MCF 10A (cell line): ENCODE results near the gene MOSMO. TPM values are rescaled to one million over a fixed set of nuclear protein-coding genes. Genes with fewer than 3 reads are reported as not detected.

Experiments used
- BruUV-seq: library from RNA; stranded (reverse); fragments of 400-500 nt; replicated peaks from 2 replicates; lab custom pipeline; 2021; lab: Mats Ljungman, UMichigan
- CTCF ChIA-PET: fragments of 300-600 bp; sonication (Branson Sonifier 250); formaldehyde crosslinking; extraction: SDS; loops from one replicate; lab custom pipeline; 2021; ENCODE audit warnings: antibody characterized with exemption, inconsistent platforms; lab: Yijun Ruan, JAX
- POLR2A ChIA-PET: fragments of 300-600, 350-650 bp; sonication (Branson Sonifier 250); formaldehyde crosslinking; extraction: SDS; loops from one replicate; lab custom pipeline; 2020; ENCODE audit warnings: antibody characterized with exemption, inconsistent platforms; lab: Yijun Ruan, JAX
- DNase-seq: peaks from one replicate; pipeline ENCODE4 v3.0.0-alpha.2; 2018; ENCODE audit not compliant: unreplicated experiment
- H3K27ac Mint-ChIP-seq: one replicate; pipeline ENCODE4 v1.8.0; 2022; ENCODE audit warnings: mild to moderate bottlenecking, low read depth, mixed read lengths; ENCODE audit not compliant: unreplicated experiment
- H3K27me3 Mint-ChIP-seq: one replicate; pipeline ENCODE4 v1.8.0; 2022; ENCODE audit warnings: mixed read lengths; ENCODE audit not compliant: insufficient read depth, unreplicated experiment
- H3K36me3 Mint-ChIP-seq: one replicate; pipeline ENCODE4 v1.8.0; 2022; ENCODE audit warnings: mild to moderate bottlenecking, moderate library complexity, mixed read lengths; ENCODE audit not compliant: insufficient read depth, unreplicated experiment
- H3K4me1 Mint-ChIP-seq: one replicate; pipeline ENCODE4 v1.8.0; 2022; ENCODE audit warnings: mixed read lengths; ENCODE audit not compliant: insufficient read depth, unreplicated experiment
- H3K4me3 Mint-ChIP-seq: one replicate; pipeline ENCODE4 v1.8.0; 2022; ENCODE audit warnings: mild to moderate bottlenecking, moderate library complexity, mixed read lengths; ENCODE audit not compliant: unreplicated experiment
- H3K9me3 Mint-ChIP-seq: one replicate; pipeline ENCODE4 v1.8.0; 2022; ENCODE audit warnings: mixed read lengths; ENCODE audit not compliant: unreplicated experiment
- intact Hi-C: fragments of 100-400 bp; cut with micrococcal nuclease; formaldehyde crosslinking; loops from 2 replicates; pipeline ENCODE4 v1.14.1; 2022
- total RNA-seq: library from RNA; stranded (reverse); gene quantifications from 2 replicates; pipeline ENCODE4 v1.2.3, GENCODE V29; 2022
- TF ChIP-seq, protein P1 (sequence below): fragments of 200-600 bp; IDR thresholded peaks from one replicate; pipeline ENCODE4 v1.8.0; 2022; ENCODE audit warnings: antibody characterized with exemption, mild to moderate bottlenecking; ENCODE audit not compliant: unreplicated experiment

Gene MOSMO
- total RNA-seq, 1 experiment from 2014 or later = 16.4 TPM

GRCh38 chr16:22089910-22090309, 82.0 kb downstream of the MOSMO start:
- Mint-ChIP-seq H3K27me3 (no peaks in the 10 kb centered on the region), H3K4me1 (no peaks in the 10 kb centered on the region), H3K27ac (no peak overlapping the region), H3K36me3 (peaks cover 10% of the 10 kb centered on the region), H3K4me3 (no peak overlapping the region), H3K9me3 (no peaks in the 10 kb centered on the region)
- CTCF ChIA-PET = interaction anchor here (0.7 to 3.9 kb wide), 10 partner anchors 9 to 211 kb away, joined by 3 to 47 read pairs (median 4); partner anchors contain the start of gene PDZD9
- TF ChIP-seq, protein P1, sequence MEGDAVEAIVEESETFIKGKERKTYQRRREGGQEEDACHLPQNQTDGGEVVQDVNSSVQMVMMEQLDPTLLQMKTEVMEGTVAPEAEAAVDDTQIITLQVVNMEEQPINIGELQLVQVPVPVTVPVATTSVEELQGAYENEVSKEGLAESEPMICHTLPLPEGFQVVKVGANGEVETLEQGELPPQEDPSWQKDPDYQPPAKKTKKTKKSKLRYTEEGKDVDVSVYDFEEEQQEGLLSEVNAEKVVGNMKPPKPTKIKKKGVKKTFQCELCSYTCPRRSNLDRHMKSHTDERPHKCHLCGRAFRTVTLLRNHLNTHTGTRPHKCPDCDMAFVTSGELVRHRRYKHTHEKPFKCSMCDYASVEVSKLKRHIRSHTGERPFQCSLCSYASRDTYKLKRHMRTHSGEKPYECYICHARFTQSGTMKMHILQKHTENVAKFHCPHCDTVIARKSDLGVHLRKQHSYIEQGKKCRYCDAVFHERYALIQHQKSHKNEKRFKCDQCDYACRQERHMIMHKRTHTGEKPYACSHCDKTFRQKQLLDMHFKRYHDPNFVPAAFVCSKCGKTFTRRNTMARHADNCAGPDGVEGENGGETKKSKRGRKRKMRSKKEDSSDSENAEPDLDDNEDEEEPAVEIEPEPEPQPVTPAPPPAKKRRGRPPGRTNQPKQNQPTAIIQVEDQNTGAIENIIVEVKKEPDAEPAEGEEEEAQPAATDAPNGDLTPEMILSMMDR = no peak
- BruUV-seq = no TSS peak
- intact Hi-C loops = no loop called here
- POLR2A ChIA-PET = no interaction called here
- DNase-seq = no peak

- intact Hi-C loops = no loop called here
- H3K27me3 Mint-ChIP-seq = no peaks in the 10 kb centered on the region
- BruUV-seq = no TSS peak
These were observed 83.8 kb downstream of the MOSMO start for GRCh38 chr16:22091721-22092120.

GRCh38 chr16:22092143-22092933, 84.4 kb downstream of the MOSMO start, which contains the start of gene VWA3A:
TSS of gene VWA3A (plus strand) at chr16:22092541. CDS start at chr16:22092638, 97 bp downstream.
- Mint-ChIP-seq H3K27me3 (peaks cover 5% of the 10 kb centered on the region), H3K9me3 (no peaks in the 10 kb centered on the region), H3K27ac (no peak within 1 kb of the TSS), H3K36me3 (no peaks in the 10 kb centered on the region), H3K4me3 (no peak within 1 kb of the TSS), H3K4me1 (no peaks in the 10 kb centered on the region)
- intact Hi-C loops = no loop called here
- no TSS peak for BruUV-seq
- TF ChIP-seq, protein P1 = no peak
- no peak for DNase-seq
- POLR2A ChIA-PET = interaction anchor here (0.9 kb wide), 1 partner anchor 14 kb away, joined by 4 read pairs; no protein-coding TSS in a partner anchor
- CTCF ChIA-PET = interaction anchor here (0.8 to 1.1 kb wide), 3 partner anchors 14 to 96 kb away, joined by 3 to 4 read pairs (median 4); no protein-coding TSS in a partner anchor

More at GRCh38 chr16:22091721-22092120, 83.8 kb downstream of the MOSMO start:
- Mint-ChIP-seq H3K9me3 (no peaks in the 10 kb centered on the region), H3K36me3 (no peaks in the 10 kb centered on the region), H3K4me1 (no peaks in the 10 kb centered on the region), H3K4me3 (no peak overlapping the region), H3K27ac (no peak overlapping the region)
- ChIA-PET CTCF (interaction anchor here (0.8 to 3.9 kb wide), 4 partner anchors 7 to 97 kb away, joined by 3 to 47 read pairs (median 17); no protein-coding TSS in a partner anchor), POLR2A (interaction anchor here (0.9 kb wide), 1 partner anchor 13 kb away, joined by 4 read pairs; no protein-coding TSS in a partner anchor)
- TF ChIP-seq, protein P1 = no peak
- peak; percentile 13 for DNase-seq

DNA sequence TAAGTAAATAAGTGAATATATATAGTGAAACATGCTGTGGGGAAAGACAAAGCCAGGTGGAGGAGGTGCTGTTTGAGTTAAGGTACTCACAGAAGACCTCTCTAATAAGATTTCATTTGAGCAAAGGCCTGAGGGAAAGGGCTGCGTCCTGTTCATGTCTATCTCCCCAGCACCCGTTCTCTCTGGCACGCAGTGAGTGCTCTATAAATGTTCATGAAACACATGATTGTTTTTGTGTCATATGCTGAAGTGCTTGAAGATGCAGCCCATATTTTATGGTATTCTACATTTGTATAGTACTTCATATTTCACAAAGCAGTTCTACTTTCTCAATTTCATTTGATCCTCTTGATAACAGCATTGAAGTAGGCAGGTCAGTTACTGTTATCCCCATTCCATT, 85.4 kb downstream of the MOSMO start:
- DNase-seq = no peak
- Mint-ChIP-seq H3K27me3 (peaks cover 11% of the 10 kb centered on the region), H3K27ac (no peak overlapping the region), H3K4me3 (no peak overlapping the region), H3K4me1 (no peaks in the 10 kb centered on the region), H3K36me3 (no peaks in the 10 kb centered on the region), H3K9me3 (no peaks in the 10 kb centered on the region)
- TF ChIP-seq, protein P1 = no peak
- BruUV-seq = no TSS peak
- ChIA-PET CTCF (interaction anchor here (0.6 to 2.0 kb wide), 4 partner anchors 16 to 100 kb away, joined by 3 to 8 read pairs (median 6); no protein-coding TSS in a partner anchor), POLR2A (no interaction called here)
- intact Hi-C loops = no loop called here
